Activated naive CD4-positive, alpha-beta T cell treated with anti-CD3 and anti-CD28 coated beads, Interleukin-2, amount 10 ng/mL, durations not matched to agents 7 days and 5 days (primary cell): Measurements from ENCODE around the gene CHST3.

Experiments
- CTCF ChIA-PET: fragments of 350-600 bp; sonication (Branson Sonifier 250); formaldehyde crosslinking; loops from one replicate; lab custom pipeline; 2021; ENCODE audit warnings: antibody characterized with exemption; lab: Charles Lee
- DNase-seq: peaks from one replicate; pipeline ENCODE4 v3.0.0-alpha.2; 2020
- H3K27ac Mint-ChIP-seq: one replicate; pipeline ENCODE4 v1.8.0; 2021; ENCODE audit warnings: mild to moderate bottlenecking, moderate library complexity, mixed read lengths
- H3K27me3 Mint-ChIP-seq: one replicate; pipeline ENCODE4 v1.8.0; 2021; ENCODE audit warnings: mild to moderate bottlenecking, mixed read lengths
- H3K36me3 Mint-ChIP-seq: one replicate; pipeline ENCODE4 v1.8.0; 2021; ENCODE audit warnings: mixed read lengths
- H3K4me1 Mint-ChIP-seq: one replicate; pipeline ENCODE4 v1.8.0; 2021; ENCODE audit warnings: mixed read lengths
- H3K4me3 Mint-ChIP-seq: one replicate; pipeline ENCODE4 v1.8.0; 2021; ENCODE audit warnings: mild to moderate bottlenecking, moderate library complexity, mixed read lengths
- H3K9me3 Mint-ChIP-seq: one replicate; pipeline ENCODE4 v1.8.0; 2021; ENCODE audit warnings: mixed read lengths

The CHST3 gene

GRCh38 chr10:71998119-71998839, 34.1 kb downstream of the CHST3 start:
- CTCF ChIA-PET, result interaction anchor here (0.8 kb wide), 1 partner anchor 50 kb away, joined by 3 read pairs; no protein-coding TSS in a partner anchor
- no peak for DNase-seq
- Mint-ChIP-seq H3K27me3 (no peaks in the 10 kb centered on the region), H3K27ac (no peak overlapping the region), H3K9me3 (no peaks in the 10 kb centered on the region), H3K4me1 (no peaks in the 10 kb centered on the region), H3K36me3 (no peaks in the 10 kb centered on the region), H3K4me3 (no peak overlapping the region)

GRCh38 chr10:71998840-71999194, 34.6 kb downstream of the CHST3 start:
- CTCF ChIA-PET, result no interaction called here
- no peak overlapping the region for H3K27ac Mint-ChIP-seq
- DNase-seq, result no peak
- no peaks in the 10 kb centered on the region for H3K27me3 Mint-ChIP-seq
- no peaks in the 10 kb centered on the region for H3K36me3 Mint-ChIP-seq
- no peaks in the 10 kb centered on the region for H3K4me1 Mint-ChIP-seq
- H3K9me3 Mint-ChIP-seq, result no peaks in the 10 kb centered on the region
- no peak overlapping the region for H3K4me3 Mint-ChIP-seq

GRCh38 chr10:71999360-72000072, 35.3 kb downstream of the CHST3 start:
- Mint-ChIP-seq H3K4me3 (no peak overlapping the region), H3K27ac (no peak overlapping the region), H3K27me3 (no peaks in the 10 kb centered on the region), H3K4me1 (no peaks in the 10 kb centered on the region), H3K9me3 (no peaks in the 10 kb centered on the region), H3K36me3 (no peaks in the 10 kb centered on the region)
- CTCF ChIA-PET, result no interaction called here
- DNase-seq, result no peak

- Mint-ChIP-seq H3K9me3 (no peaks in the 10 kb centered on the region), H3K27me3 (no peaks in the 10 kb centered on the region), H3K4me3 (no peak overlapping the region), H3K36me3 (no peaks in the 10 kb centered on the region), H3K4me1 (no peaks in the 10 kb centered on the region), H3K27ac (no peak overlapping the region)
- no peak for DNase-seq
- CTCF ChIA-PET, result no interaction called here
Measured at GRCh38 chr10:72000073-72001032, 36.2 kb downstream of the CHST3 start.

- no peak overlapping the region for H3K27ac Mint-ChIP-seq
- no peaks in the 10 kb centered on the region for H3K27me3 Mint-ChIP-seq
- no peaks in the 10 kb centered on the region for H3K9me3 Mint-ChIP-seq
- no peaks in the 10 kb centered on the region for H3K4me1 Mint-ChIP-seq
- CTCF ChIA-PET, result no interaction called here
- H3K36me3 Mint-ChIP-seq, result no peaks in the 10 kb centered on the region
- H3K4me3 Mint-ChIP-seq, result no peak overlapping the region
- no peak for DNase-seq
Measured at GRCh38 chr10:72001033-72001395, 36.8 kb downstream of the CHST3 start.

- H3K4me1 Mint-ChIP-seq, result no peaks in the 10 kb centered on the region
- no peaks in the 10 kb centered on the region for H3K27me3 Mint-ChIP-seq
- H3K9me3 Mint-ChIP-seq, result no peaks in the 10 kb centered on the region
- no peak for DNase-seq
- no peak overlapping the region for H3K4me3 Mint-ChIP-seq
- CTCF ChIA-PET, result interaction anchor here (1.6 kb wide), 1 partner anchor 46 kb away, joined by 7 read pairs; no protein-coding TSS in a partner anchor
- no peak overlapping the region for H3K27ac Mint-ChIP-seq
- no peaks in the 10 kb centered on the region for H3K36me3 Mint-ChIP-seq
Measured at GRCh38 chr10:72002354-72003295, 38.4 kb downstream of the CHST3 start.

GRCh38 chr10:72006026-72006425, 41.8 kb downstream of the CHST3 start:
- CTCF ChIA-PET, result no interaction called here
- Mint-ChIP-seq H3K27me3 (no peaks in the 10 kb centered on the region), H3K27ac (no peak overlapping the region), H3K4me3 (no peak overlapping the region), H3K36me3 (no peaks in the 10 kb centered on the region), H3K4me1 (no peaks in the 10 kb centered on the region), H3K9me3 (no peaks in the 10 kb centered on the region)
- no peak for DNase-seq

- H3K27me3 Mint-ChIP-seq, result no peaks in the 10 kb centered on the region
- no peaks in the 10 kb centered on the region for H3K36me3 Mint-ChIP-seq
- CTCF ChIA-PET, result no interaction called here
- no peaks in the 10 kb centered on the region for H3K9me3 Mint-ChIP-seq
- no peaks in the 10 kb centered on the region for H3K4me1 Mint-ChIP-seq
- DNase-seq, result no peak
- no peak overlapping the region for H3K27ac Mint-ChIP-seq
- H3K4me3 Mint-ChIP-seq, result no peak overlapping the region
Measured at GRCh38 chr10:72007246-72007892, 43.2 kb downstream of the CHST3 start.

GRCh38 chr10:72008096-72008981, 44.1 kb downstream of the CHST3 start:
- H3K27me3 Mint-ChIP-seq, result no peaks in the 10 kb centered on the region
- H3K27ac Mint-ChIP-seq, result no peak overlapping the region
- no peaks in the 10 kb centered on the region for H3K9me3 Mint-ChIP-seq
- no peak overlapping the region for H3K4me3 Mint-ChIP-seq
- H3K4me1 Mint-ChIP-seq, result no peaks in the 10 kb centered on the region
- CTCF ChIA-PET, result no interaction called here
- DNase-seq, result no peak
- H3K36me3 Mint-ChIP-seq, result no peaks in the 10 kb centered on the region

- DNase-seq, result no peak
- no peak overlapping the region for H3K27ac Mint-ChIP-seq
- H3K36me3 Mint-ChIP-seq, result no peaks in the 10 kb centered on the region
- CTCF ChIA-PET, result no interaction called here
- no peaks in the 10 kb centered on the region for H3K4me1 Mint-ChIP-seq
- H3K9me3 Mint-ChIP-seq, result no peaks in the 10 kb centered on the region
- H3K4me3 Mint-ChIP-seq, result no peak overlapping the region
- H3K27me3 Mint-ChIP-seq, result no peaks in the 10 kb centered on the region
Measured at GRCh38 chr10:72009051-72009424, 44.8 kb downstream of the CHST3 start.

GRCh38 chr10:72009425-72010081, 45.4 kb downstream of the CHST3 start:
- CTCF ChIA-PET, result no interaction called here
- DNase-seq, result no peak
- Mint-ChIP-seq H3K9me3 (no peaks in the 10 kb centered on the region), H3K27me3 (no peaks in the 10 kb centered on the region), H3K27ac (no peak overlapping the region), H3K4me3 (no peak overlapping the region), H3K4me1 (no peaks in the 10 kb centered on the region), H3K36me3 (no peaks in the 10 kb centered on the region)

- no peak for DNase-seq
- no peak overlapping the region for H3K4me3 Mint-ChIP-seq
- H3K27ac Mint-ChIP-seq, result no peak overlapping the region
- H3K4me1 Mint-ChIP-seq, result no peaks in the 10 kb centered on the region
- no peaks in the 10 kb centered on the region for H3K36me3 Mint-ChIP-seq
- CTCF ChIA-PET, result no interaction called here
- no peaks in the 10 kb centered on the region for H3K27me3 Mint-ChIP-seq
- H3K9me3 Mint-ChIP-seq, result no peaks in the 10 kb centered on the region
Measured at GRCh38 chr10:72010234-72010973, 46.2 kb downstream of the CHST3 start.
